NCI-H2171 (cell line): ENCODE measurements around the gene NCS1.

Experiments
- DNase-seq: peaks from one replicate; lab custom pipeline; 2025; lab: John Stamatoyannopoulos, UW

NCS1 gene

GRCh38 chr9:130176760-130177159 is 4.6 kb downstream of the NCS1 start:
- no peak for DNase-seq

DNA sequence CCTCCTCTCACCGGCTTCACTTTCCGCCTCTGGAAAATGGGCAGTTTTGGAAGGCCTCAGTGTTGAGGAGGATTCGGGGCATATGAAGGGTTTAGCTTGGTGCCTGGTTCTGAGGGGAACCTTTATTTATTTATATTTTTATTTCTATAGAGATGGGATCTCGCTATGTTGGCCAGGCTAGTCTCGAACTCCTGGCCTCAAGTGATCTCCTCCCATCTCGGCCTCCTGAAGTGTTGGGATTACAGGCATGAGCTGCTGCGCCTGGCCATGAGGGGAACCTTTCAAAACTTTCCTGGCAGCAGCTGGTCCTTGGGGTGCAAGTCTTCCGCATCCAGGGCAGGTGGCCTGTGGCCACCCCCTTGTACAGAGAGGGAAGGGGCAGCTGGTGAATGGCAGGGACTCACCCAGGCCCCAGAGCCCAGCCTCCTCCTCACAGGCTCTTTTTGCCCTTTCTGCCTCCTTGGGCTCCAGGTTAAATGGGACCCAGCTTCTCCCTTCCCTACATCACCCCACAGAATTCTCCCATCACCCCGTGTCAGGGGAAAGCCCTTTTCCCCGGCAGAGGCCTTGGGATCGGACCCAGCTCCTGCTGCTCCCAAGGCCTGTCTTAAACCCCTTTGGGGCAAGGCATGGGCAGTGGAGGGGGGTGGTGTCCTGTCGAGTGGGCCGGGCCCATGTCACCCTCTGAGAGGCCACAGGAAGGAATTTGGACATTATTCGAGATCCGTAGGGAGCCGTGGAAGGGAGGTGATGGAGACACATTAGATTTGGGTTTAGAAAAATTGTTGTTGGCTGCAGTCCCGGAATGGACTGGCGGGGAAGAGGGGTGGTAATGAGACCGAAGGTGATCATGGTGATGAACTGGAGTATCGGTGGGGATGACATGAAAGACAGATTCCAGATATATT is 5.9 kb downstream of the NCS1 start:
- no peak for DNase-seq

- DNase-seq: no peak
These were observed 7.2 kb downstream of the NCS1 start for GRCh38 chr9:130179331-130179907.

GRCh38 chr9:130180516-130180915 is 8.3 kb downstream of the NCS1 start:
- DNase-seq: no peak

DNA sequence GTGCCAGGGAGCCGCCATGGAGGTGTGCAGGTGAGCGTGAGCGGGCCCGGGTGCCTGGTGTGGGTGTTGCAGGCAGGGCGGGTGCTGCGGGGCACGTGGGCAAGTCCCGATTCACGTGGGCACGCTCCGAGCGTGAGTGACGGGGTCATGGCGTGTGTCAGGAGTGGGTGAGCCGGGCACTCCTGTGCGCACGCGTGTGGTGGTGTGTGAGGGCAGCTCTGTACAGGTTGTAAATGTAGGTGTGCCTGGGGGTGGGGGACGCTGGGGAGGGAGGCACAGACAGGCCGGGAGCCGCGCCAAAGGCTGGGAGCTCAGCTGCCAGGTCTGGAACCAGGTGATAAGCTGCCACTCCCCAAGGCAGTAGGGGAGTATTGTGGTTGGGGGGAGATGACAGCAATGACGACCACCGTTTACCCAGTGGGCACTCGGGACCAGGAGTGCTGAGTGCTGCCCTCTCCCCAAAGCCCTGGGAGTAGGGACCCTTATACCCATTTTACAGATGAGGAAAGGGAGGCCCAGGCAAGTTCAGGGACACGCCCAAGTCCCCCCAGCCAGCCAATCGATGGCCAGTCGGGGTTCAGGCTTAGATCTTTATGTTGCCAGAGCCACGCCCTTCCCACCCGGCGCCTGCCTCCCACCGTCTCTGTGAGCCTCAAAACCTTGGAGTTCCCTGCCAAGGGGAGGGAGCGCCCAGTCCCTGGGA is 9.6 kb downstream of the NCS1 start:
- no peak for DNase-seq

DNA sequence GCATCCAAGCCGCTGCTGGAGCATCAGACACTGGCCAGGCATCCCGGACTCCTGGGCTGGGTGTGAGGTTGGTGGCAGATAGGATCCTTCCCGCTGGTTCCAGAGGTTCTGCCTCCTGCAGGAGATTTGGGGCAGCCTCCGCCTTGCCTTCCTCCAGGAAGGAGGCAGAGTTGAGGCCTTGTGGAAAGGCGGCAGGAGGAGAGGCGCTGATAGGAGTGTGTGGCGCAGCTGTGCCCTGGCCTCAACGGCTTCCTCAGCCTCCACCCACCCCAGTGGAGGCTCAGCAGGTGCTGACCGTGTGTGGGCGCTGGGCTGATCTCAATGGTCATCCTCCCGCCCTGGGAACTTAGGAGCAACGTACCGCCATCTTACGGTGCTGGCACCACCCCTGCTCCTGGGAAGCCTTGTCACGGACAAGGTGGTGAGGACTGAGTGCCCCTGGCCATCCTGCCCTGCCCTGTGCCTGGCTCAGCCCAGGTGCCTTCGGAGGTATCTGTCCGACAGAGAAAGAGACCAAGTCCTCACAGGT is 10.2 kb downstream of the NCS1 start:
- no peak for DNase-seq

- DNase-seq: no peak
These were observed 11.0 kb downstream of the NCS1 start for GRCh38 chr9:130183133-130183762.

DNA sequence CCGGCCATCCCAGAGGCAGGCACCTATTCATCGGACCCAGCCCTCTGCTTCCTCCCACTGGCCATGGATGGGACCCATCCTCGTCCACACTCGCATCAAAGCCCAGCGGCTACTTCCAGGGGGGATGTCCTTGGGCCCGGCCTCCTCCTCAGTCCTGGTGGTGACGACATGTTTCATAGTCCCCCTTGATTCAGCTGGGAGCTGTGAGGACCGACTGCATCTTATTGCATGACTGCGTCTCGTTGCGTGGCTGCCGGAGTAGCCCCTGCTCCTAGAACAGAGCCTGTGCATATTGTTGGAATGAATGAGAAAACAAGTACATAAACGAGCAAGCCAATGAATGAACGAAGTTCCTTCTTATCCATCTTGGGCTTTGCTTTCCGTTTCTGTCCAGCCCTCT is 12.8 kb downstream of the NCS1 start:
- no peak for DNase-seq

DNA sequence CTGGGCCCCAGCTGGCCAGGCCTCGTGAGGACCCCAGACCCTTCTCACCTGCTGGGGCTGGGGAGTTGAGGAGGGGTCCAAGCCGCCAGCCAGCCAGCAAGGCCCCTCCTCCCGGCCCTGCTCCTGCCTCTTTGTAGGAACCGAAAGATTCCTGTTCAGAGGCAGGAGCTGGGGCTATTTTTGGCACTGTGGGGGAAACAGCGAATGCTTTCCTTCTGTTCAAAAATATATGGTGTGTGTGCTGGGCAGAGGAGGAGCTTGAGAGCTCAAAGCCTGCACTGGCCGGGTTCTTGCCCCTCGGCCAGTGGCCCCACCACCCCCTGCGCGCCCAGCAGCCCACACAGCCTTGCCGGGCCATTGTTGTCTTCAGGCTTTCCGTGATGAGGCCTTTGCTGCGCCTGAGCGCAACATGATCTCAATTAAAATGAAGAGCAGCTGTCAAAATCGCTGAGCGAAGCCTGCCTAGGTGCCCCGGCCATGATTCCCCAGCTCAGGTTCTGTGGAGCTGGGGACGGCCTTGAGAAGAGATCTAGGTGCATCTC is 13.4 kb downstream of the NCS1 start:
- peak; percentile 87 for DNase-seq

DNA sequence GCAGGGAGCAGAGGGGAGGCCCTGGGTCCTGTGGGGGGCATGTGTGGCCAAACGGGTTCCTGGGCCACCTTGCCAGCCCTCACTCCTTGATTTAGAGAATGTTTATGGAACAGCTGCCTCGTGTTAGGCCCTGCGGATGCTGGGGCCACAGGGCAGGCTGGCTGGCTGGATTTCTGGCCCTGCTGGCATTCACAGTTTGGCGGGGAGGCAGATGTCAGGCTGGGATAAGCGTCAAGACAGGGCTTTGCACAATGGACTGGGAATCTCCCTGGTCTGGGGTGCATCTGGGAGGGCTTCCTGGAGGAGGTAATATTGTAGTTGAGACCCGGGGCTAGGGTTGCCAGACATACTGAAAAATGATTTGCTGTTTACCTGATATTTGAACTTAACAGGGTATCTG is 13.8 kb downstream of the NCS1 start:
- no peak for DNase-seq

DNA sequence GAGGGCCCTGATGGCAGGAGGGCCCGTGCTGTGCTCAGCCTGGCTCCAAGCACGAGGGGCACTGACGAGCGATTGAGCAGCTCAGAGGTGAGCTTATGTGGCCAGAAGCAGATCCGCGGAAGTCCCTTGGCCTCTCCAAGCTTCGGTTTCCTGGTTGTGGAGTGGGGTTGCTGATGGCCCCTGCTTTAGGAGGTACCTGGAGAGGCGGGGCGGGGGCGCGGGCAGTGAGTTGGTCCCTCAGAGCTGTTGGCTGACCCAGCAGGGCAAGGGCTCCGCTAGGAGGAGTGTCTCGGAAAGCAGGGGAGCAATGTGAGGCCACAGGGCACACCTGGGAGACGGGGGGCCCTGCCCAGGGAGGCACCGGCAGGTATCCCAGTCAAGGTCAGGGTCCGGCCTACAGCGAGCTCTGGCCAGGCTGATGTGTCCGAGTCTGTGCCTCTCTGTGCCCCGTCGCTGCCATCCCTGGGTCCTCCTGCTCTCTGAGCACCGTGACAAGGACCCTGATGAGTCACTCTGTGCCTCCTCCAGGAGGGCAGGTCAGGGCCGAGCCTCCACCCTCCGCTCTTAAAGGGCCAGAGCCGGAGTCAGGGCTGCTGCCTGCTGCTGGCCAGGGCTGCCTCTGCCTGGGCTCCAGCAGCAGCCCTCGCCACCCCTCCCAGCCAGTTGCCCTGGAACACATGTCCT is 14.8 kb downstream of the NCS1 start:
- no peak for DNase-seq

- DNase-seq: no peak
These were observed 15.3 kb downstream of the NCS1 start for GRCh38 chr9:130187523-130187846.

DNA sequence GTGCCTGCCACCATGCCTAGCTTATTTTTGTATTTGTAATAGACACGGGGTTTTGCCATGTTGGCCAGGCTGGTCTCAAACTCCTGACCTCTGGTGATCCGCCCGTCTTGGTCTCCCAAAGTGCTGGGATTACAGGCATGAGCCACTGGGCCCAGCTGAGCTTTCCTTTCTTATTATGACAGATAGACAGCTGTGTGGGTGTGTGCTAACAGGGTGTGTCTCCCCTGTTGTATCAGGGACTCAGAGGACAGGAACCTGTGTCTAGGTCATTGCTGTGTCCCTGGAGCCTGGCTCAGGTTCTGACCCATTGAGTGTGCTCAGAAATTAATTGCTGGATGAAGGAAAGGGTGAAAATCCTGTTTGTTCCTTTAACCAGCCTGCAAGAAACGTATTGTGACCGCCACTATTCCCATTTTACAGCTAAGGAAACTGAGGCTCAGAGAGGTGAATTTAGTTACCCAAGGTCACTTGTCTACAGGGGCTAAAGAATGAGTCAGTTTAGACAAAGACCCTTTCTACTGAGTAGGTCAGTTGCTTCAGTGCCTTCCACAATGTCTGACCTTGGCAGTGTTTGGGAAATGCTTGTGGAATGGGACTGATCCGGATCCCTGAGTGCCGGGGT is 16.8 kb downstream of the NCS1 start:
- no peak for DNase-seq

DNA sequence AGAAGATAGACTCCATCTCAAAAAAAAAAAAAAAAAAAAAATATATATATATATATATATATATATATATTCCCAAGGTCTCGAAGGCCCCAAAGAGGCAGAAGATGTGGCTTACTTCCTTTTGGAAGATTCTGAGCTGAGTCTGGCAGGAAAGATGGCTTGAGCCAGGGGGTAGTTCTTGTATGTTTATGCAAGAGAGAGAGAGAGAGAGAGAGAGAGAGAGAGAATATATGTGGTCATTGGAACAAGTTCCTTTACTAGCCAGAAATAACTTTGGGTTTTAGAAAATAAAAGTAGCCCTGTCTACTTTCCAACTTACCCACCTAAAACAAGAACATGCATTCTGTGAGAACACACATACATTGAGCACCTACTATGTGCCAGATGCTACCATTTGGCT is 17.6 kb downstream of the NCS1 start:
- DNase-seq: no peak

DNA sequence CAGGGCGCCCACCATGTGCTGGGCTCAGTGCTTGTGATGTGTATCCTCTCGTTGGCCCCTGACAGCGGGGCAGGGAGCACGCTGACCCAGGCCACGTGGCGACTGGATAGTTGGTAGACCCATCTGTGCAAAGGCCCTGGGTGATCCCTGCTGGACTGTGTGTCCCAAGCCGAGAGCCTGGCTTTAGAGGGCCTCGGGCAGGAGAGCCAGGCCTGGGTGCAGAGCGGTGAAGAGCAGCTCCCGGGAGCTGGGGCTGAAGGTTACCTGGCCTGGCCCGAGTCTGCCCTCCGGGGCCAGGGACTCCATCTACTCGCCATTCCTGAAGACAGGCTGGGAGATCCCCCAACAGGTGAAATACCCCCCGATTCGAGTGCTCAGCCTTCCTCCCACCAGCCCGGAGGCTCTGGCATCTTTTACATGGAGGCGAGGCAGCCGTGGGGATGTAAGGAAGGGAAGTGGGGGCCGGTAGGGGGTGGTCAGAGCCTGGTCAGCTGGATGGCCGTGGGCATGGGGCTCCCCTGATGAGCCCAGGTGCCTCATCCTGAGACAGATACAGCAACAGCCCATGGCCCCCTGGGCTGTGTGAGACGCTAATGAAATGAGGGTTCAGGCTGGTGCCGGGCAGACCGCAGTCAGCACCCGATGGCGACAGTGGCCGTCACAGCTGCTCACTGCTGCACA is 19.0 kb downstream of the NCS1 start:
- DNase-seq: no peak

GRCh38 chr9:130191749-130192120 is 19.5 kb downstream of the NCS1 start:
- DNase-seq: no peak

- DNase-seq: no peak
These were observed 20.3 kb downstream of the NCS1 start for GRCh38 chr9:130192382-130192999.

DNA sequence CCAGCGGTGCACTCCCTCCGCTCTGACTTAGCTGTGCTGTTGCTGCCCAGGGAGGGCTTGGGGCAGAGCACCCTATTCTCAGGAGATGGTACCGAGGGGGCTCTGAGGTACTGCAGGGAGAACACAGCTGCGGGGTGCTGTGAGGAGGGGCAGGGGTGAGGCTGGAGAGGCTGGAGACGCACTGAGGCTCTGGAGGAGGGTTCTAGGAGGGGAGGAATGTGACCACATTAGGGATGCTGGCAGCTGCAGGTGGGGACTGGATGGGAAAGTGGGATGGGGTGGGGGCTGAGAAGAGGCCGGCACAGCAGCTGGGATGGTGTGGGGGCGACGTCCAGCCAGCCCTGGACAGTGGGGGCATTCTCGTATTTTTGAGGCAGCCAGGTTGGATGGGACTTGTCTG is 20.9 kb downstream of the NCS1 start:
- DNase-seq: peak; percentile 20

GRCh38 chr9:130193531-130194377 is 21.6 kb downstream of the NCS1 start:
- peak; percentile 54 for DNase-seq
